LoVo (cell line): ENCODE measurements around the gene NCAN.
"Not testable (repeated sequence)": the region's sequence is repeated elsewhere in the genome, so short reads cannot be mapped to it uniquely, and the experiment has no call there.

Source experiments
- DNase-seq: peaks from one replicate; pipeline ENCODE4 v3.0.0-alpha.2; 2016; ENCODE audit warnings: low spot score

NCAN gene

DNA sequence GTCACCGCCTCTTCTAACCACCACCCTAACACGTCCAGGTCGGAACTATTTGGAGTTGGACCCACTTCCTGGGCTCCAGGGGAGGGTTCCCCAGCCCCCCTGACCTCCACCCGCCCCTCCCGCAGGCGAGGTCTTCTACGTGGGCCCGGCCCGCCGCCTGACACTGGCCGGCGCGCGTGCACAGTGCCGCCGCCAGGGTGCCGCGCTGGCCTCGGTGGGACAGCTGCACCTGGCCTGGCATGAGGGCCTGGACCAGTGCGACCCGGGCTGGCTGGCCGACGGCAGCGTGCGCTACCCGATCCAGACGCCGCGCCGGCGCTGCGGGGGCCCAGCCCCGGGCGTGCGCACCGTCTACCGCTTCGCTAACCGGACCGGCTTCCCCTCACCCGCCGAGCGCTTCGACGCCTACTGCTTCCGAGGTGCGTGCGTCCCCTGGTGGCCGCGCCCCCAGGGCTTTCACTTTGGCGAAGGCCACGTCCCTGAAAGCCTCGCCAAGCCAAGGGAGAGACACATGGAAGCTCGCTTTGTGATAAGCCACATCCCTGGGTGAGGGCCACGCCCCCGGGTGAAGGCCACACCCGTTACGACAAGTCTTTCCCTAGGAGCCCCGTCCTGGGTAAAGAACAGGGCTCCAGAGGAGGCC is 13.2 kb downstream of the NCAN start:
- peak; percentile 79 for DNase-seq

DNA sequence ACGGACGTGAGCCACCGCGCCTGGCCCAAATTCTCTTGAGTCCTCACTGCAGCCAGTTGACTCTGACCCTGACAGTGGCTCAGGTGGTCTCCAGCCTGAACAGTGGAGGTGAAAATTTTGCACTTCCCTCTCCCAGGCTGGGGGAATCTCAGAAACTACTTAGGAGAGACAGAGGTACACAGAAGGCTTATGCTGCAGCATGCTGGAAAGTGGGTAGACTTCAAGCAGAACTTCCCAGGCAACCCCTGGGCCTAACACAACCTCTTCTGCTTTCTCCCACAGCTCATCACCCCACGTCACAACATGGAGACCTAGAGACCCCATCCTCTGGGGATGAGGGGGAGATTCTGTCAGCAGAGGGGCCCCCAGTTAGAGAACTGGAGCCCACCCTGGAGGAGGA is 14.4 kb downstream of the NCAN start:
- no peak for DNase-seq

- DNase-seq, result no peak
These were observed 14.9 kb downstream of the NCAN start for GRCh38 chr19:19226663-19227062.

DNA sequence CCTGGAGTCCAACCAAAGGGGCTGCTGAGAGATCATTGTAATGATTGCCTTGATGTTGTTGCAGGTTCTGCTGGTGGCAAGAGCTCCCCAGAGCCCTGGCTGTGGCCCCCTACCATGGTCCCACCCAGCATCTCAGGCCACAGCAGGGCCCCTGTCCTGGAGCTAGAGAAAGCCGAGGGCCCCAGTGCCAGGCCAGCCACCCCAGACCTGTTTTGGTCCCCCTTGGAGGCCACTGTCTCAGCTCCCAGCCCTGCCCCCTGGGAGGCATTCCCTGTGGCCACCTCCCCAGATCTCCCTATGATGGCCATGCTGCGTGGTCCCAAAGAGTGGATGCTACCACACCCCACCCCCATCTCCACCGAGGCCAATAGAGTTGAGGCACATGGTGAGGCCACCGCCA is 15.5 kb downstream of the NCAN start:
- no peak for DNase-seq

GRCh38 chr19:19229701-19230100 is 17.9 kb downstream of the NCAN start:
- no peak for DNase-seq

DNA sequence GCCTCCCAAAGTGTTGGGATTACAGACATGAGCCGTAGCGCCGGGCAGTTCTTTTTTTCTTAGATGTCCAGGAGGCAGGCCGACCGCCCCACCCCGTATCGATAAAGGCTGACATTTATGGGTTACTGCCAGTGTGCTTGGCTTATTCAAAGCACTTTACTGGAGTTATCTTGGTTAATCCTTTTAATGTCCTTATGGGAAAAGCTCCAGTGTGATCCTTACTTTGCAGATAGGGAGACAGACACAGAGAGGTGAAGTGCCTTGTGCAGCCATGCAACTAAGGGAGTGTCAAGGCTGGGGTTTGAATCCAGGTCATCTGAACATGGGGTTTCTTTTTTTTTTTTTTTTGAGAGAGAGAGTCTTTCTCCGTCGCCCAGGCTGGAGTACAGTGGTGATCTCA is 19.2 kb downstream of the NCAN start:
- DNase-seq, result no peak

- DNase-seq, result no peak
These were observed 20.5 kb downstream of the NCAN start for GRCh38 chr19:19232261-19232721.

- no peak for DNase-seq
These were observed 22.6 kb downstream of the NCAN start for GRCh38 chr19:19234220-19234816.

DNA sequence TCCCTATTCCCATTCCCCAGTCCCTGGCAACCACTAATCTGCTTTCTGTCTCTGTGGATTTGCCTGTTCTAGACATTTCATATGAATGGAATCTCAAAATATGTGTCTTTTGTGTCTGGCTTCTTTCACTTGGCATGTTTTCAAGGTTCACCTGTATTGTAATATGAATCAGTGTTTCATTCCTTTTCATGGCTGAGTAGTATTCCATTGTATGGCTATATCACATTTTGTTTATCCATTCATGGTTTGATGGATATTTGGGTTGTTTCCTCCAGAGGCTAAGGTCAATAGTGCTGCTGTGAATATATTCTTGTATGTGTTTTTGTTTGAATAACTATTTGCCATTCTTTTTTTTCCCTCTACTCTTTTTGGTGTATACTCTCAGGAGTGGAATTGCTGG is 24.4 kb downstream of the NCAN start:
- DNase-seq, result no peak

GRCh38 chr19:19238126-19238894 is 26.6 kb downstream of the NCAN start:
- DNase-seq, result no peak

GRCh38 chr19:19239675-19240074 is 27.9 kb downstream of the NCAN start:
- no peak for DNase-seq

DNA sequence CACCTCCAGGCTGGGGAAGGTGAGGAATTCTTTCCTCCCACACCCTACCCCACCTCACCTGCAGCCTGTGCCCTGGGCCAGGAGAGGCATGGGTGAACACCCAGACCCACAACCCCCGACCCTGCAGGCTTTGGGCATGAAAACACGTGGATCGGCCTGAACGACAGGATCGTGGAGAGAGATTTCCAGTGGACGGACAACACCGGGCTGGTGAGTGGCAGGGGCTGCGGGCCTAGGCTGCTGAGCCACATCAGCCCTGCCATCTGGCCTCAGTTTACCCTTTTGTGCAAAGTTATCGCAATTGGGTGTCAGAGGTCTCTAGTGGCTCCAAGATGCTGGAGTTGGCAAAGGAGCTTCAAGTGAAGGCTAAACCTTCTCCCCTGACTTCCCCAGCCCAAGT is 28.7 kb downstream of the NCAN start:
- no peak for DNase-seq

GRCh38 chr19:19250196-19250801 is 38.5 kb downstream of the NCAN start:
- no peak for DNase-seq

- DNase-seq, result not testable (repeated sequence)
These were observed 41.7 kb downstream of the NCAN start for GRCh38 chr19:19253409-19253808.

DNA sequence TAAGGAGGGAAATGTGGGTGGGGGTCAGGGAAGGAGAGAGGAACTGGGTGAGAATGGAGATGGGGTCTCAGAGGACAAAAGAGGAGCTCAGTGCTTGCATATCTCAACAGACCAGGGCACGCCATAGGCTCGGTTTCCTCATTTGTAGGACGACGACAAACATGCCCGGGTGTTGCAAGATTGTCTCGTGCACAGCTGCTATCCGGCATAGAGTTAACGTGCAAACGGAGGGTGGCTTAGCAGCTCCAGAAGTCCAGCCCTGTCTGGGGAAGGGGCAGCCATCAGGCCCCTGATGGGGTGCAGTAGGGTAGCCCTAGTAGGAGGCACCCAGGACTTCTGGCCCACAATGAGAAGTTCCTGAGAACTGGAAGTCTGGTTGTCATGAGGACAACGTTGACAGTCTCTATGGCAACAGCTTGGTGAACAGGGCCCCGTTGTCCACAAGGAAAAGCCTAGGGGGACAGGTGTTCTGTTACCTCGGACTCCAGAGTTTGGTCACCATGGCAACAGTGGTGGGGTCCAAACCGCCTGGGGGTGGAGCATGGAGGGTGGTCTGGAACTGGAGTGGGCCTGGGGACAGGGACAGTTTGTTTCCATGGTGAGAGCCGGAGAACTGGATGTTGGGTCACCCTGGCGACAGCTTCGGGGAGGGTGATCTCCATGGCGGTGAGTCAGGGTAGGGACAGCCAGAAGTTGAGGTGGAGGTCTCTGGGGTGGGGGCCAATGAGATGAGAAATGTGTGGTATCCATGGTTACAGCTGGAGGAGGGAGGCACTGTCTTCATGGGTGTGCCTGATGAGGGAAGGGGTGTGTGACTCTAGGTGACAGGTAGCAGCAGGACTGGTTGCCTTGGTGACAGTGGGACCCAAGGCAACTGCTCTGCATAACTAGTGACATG is 44.6 kb downstream of the NCAN start:
- no peak for DNase-seq

- DNase-seq, result no peak
These were observed 45.4 kb downstream of the NCAN start for GRCh38 chr19:19257137-19257536.

DNA sequence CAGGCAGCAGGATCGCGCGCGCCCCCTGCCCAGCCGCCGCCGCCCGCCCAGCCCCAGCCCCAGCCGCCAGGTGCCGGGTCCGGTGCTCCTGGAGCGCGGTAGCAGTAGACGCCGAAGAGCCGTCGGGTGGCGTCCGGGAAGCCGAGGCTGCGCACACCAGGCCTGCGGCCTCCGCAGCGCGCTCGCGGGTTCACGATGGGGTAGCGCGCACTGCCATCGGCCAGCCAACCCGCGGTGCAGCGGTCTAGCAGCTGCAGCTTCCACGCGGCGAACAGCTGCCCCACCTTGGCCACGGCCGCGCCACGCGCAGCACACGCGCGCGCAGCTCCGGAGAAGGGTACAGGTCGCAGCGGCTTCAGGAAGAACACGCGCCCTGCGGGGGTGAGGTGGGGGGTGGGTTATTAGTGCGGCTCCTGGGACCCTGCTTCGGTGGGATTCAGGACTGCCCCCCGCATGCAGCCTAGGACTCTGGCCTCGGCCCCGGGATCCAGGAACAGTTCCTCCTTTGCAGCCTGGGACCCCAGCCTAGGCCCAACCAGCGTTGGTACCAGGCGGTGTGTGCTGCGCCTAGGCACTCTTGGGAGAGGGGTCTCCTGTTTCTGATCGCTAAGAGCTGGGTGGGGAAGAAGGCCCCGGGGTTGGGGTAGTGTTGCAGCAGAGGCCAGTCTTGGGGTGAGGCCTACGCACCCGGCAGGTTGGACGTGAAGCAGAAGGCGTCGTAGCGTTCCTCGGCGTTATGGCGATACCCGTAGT is 46.3 kb downstream of the NCAN start:
- no peak for DNase-seq

DNA sequence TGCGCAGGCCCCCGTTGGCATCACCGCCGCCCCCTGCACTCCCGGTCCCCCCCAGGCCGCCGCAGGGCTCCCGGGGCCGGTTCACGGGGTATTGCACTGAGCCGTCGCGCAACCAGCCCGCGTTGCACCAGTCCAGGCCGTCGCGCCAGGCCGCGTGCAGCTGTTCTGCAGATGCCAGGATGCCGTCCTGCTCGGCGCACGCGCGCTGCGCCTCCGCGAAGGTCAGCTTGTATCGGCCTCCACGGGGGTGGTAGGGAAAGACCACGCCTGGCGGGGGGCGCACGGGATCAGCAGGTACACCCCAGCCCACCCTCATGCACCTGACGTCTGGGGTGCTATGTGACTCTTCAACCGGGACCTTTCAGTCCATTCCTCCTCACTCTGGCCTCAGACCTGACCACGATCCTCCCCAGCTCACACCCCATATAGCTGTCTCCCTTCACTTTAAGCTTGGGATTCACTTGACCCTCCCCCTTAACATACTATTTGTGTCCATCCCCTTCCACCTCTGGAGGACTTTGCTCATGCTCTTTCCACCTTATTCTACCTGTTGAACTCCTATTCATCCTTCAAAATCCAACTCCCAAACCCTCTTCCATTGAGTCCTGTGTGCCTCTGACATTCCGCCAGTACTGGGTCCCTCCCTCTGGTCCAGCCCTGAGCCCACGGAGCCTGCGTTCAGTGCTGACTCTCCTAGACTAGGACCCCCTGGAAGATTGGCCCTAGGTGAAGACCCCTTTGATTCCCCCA is 47.0 kb downstream of the NCAN start:
- DNase-seq, result no peak

- DNase-seq, result no peak
These were observed 48.0 kb downstream of the NCAN start for GRCh38 chr19:19259741-19260140.
